Measurements from ENCODE around the gene TFIP11. TPM values are rescaled to one million over a fixed set of nuclear protein-coding genes. Genes with fewer than 3 reads are reported as not detected.

TFIP11 gene
- total and polyA plus RNA-seq, 5 donors, result 15.2 to 28.7 (median 24.1) TPM

- WGBS, result 61% methylated on average over 12 of the region's 12 CpGs
- Histone ChIP-seq H3K27me3 (ENCODE audit: control insufficient read depth, insufficient read depth) (no peaks in the 10 kb centered on the region), H3K4me3 (ENCODE audit: low read length) (peak overlapping the region; percentile 26), H3K4me1 (ENCODE audit: control insufficient read depth, insufficient read depth, low read length) (peaks cover 4% of the 10 kb centered on the region), H3K9me3 (ENCODE audit: control insufficient read depth, low read length) (no peaks in the 10 kb centered on the region), H3K27ac (ENCODE audit: low read length) (no peak overlapping the region)
- ATAC-seq, result peak in 1 of 2 donors; percentile 19
- intact Hi-C loops (cut with DNase I), result no loop called here
- DNase-seq, result no peak
Measured at GRCh38 chr22:26479792-26480610, 32.3 kb downstream of the TFIP11 start.

GRCh38 chr22:26479043-26479791, 33.1 kb downstream of the TFIP11 start:
- DNase-seq (no peak), ATAC-seq (no peak)
- Histone ChIP-seq H3K9me3 (ENCODE audit: control insufficient read depth, low read length) (no peaks in the 10 kb centered on the region), H3K27ac (ENCODE audit: low read length) (no peak overlapping the region), H3K4me3 (ENCODE audit: low read length) (peak overlapping the region; percentile 26), H3K27me3 (ENCODE audit: control insufficient read depth, insufficient read depth) (no peaks in the 10 kb centered on the region), H3K4me1 (ENCODE audit: control insufficient read depth, insufficient read depth, low read length) (peaks cover 4% of the 10 kb centered on the region)
- intact Hi-C loops (cut with DNase I), result no loop called here
- 50% methylated on average over 12 of the region's 12 CpGs for WGBS

DNA sequence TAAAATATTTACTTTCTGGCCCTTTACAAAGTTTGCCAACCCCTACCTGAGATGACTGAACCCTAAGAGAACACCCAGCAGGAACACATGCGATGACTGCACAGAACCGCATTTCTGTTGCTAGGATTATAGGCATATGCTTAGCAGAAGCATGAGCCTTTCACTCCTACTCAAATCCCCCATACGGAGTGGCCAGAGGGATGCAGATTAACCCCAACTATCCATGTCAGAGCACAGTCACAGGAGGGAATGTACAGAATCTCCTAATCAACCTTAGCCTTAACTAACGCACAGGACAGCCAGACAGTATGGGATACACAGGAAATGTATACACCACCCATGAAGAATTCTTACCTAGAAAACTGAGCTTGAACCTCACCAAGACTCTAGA, 34.9 kb downstream of the TFIP11 start:
- no peaks in the 10 kb centered on the region for H3K27me3 ChIP-seq (ENCODE audit: control insufficient read depth, insufficient read depth)
- DNase-seq (no peak), ATAC-seq (no peak)
- intact Hi-C loops (cut with DNase I), result no loop called here
- no peaks in the 10 kb centered on the region for H3K9me3 ChIP-seq (ENCODE audit: control insufficient read depth, low read length)
- WGBS, result 33% methylated on average over 4 of the region's 4 CpGs
- H3K4me3 ChIP-seq (ENCODE audit: low read length), result no peak overlapping the region
- no peak overlapping the region for H3K27ac ChIP-seq (ENCODE audit: low read length)
- peaks cover 4% of the 10 kb centered on the region for H3K4me1 ChIP-seq (ENCODE audit: control insufficient read depth, insufficient read depth, low read length)

- intact Hi-C loops (cut with DNase I), result no loop called here
- 75% methylated on average over 4 of the region's 4 CpGs for WGBS
- ATAC-seq, result no peak
- no peak overlapping the region for H3K4me3 ChIP-seq (ENCODE audit: low read length)
- H3K27ac ChIP-seq (ENCODE audit: low read length), result no peak overlapping the region
- H3K4me1 ChIP-seq (ENCODE audit: control insufficient read depth, insufficient read depth, low read length), result peaks cover 4% of the 10 kb centered on the region
- H3K27me3 ChIP-seq (ENCODE audit: control insufficient read depth, insufficient read depth), result no peaks in the 10 kb centered on the region
- no peak for DNase-seq
- no peaks in the 10 kb centered on the region for H3K9me3 ChIP-seq (ENCODE audit: control insufficient read depth, low read length)
Measured at GRCh38 chr22:26476705-26477340, 35.5 kb downstream of the TFIP11 start.

DNA sequence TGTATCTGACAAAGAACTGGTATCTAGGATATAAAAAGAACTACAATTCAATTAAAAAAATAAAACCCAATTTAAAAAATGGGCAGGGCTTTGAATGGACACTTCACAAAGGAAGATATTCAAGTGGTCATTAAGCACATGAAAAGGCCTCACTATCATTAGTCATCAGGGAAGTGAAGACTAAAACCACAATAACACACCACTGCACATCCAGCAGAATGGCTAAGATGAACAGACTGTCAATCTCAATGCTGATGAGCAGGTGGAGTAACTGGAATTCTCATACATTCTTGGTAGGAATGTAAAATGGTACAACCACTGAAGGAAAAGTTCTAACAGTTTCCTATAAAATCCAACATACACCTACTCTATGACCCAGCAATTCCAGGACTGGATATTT, 37.6 kb downstream of the TFIP11 start:
- intact Hi-C loops (cut with DNase I), result no loop called here
- Histone ChIP-seq H3K27me3 (ENCODE audit: control insufficient read depth, insufficient read depth) (no peaks in the 10 kb centered on the region), H3K9me3 (ENCODE audit: control insufficient read depth, low read length) (no peaks in the 10 kb centered on the region), H3K27ac (ENCODE audit: low read length) (no peak overlapping the region), H3K4me1 (ENCODE audit: control insufficient read depth, insufficient read depth, low read length) (no peaks in the 10 kb centered on the region), H3K4me3 (ENCODE audit: low read length) (no peak overlapping the region)
- no peak for DNase-seq
- ATAC-seq, result no peak

DNA sequence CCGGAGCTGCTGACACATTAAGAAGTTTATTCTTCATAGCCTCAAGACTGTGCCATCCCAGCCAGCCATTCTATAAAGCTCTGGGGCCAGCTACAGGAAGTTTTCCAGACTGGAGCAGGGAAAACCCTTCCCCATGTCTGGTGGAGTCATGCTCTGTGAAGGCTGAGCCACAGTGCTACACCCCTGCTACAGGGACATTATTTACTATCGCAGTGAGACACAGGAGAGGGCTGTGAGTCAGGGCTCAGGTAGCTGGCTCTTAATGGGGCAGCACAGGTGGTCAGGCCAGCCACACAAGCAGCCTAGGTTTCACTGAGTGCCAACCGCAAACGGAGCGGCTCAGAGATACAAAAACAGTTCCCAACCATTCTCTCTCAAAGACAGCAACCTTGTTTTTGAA, 40.8 kb downstream of the TFIP11 start:
- Histone ChIP-seq H3K27me3 (ENCODE audit: control insufficient read depth, insufficient read depth) (no peaks in the 10 kb centered on the region), H3K4me3 (ENCODE audit: low read length) (no peak overlapping the region), H3K4me1 (ENCODE audit: control insufficient read depth, insufficient read depth, low read length) (no peaks in the 10 kb centered on the region), H3K27ac (ENCODE audit: low read length) (no peak overlapping the region), H3K9me3 (ENCODE audit: control insufficient read depth, low read length) (no peaks in the 10 kb centered on the region)
- intact Hi-C loops (cut with DNase I), result no loop called here
- peak; percentile 38 to 67 for ATAC-seq
- no peak for DNase-seq
- WGBS, result 82% methylated on average over 5 of the region's 5 CpGs

GRCh38 chr22:26470807-26471206, 41.5 kb downstream of the TFIP11 start:
- no peak overlapping the region for H3K4me3 ChIP-seq (ENCODE audit: low read length)
- DNase-seq (no peak), ATAC-seq (no peak)
- no peaks in the 10 kb centered on the region for H3K4me1 ChIP-seq (ENCODE audit: control insufficient read depth, insufficient read depth, low read length)
- 96% methylated on average over 2 of the region's 2 CpGs for WGBS
- H3K27me3 ChIP-seq (ENCODE audit: control insufficient read depth, insufficient read depth), result no peaks in the 10 kb centered on the region
- no peaks in the 10 kb centered on the region for H3K9me3 ChIP-seq (ENCODE audit: control insufficient read depth, low read length)
- H3K27ac ChIP-seq (ENCODE audit: low read length), result no peak overlapping the region
- intact Hi-C loops (cut with DNase I), result no loop called here

GRCh38 chr22:26466196-26466595, 46.1 kb downstream of the TFIP11 start:
- no peak overlapping the region for H3K27ac ChIP-seq (ENCODE audit: low read length)
- no peaks in the 10 kb centered on the region for H3K4me1 ChIP-seq (ENCODE audit: control insufficient read depth, insufficient read depth, low read length)
- no peaks in the 10 kb centered on the region for H3K9me3 ChIP-seq (ENCODE audit: control insufficient read depth, low read length)
- ATAC-seq, result no peak
- H3K27me3 ChIP-seq (ENCODE audit: control insufficient read depth, insufficient read depth), result no peaks in the 10 kb centered on the region
- DNase-seq, result no peak
- WGBS, result 89% methylated on average over 5 of the region's 5 CpGs
- no peak overlapping the region for H3K4me3 ChIP-seq (ENCODE audit: low read length)
- intact Hi-C loops (cut with DNase I), result no loop called here

DNA sequence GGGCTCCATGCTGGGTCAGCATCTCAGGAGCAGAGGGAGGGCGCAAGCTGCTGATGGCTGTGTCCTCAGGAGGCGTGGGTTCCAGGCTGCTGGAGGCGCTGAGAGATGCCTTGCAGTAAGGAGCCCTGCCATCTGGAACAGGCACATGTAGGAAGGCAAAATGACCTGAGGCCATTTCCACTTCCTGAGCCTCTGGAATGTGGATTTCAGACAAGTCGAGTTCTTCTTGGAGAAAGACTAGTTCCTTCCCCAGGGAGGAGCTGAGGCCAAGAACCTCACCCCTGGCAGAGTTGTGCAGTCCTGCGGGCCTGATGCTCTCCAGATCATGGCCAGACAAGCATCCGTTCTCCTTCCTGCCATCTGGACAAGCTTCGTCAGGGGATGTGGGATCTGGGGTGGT, 48.0 kb downstream of the TFIP11 start:
- DNase-seq (peak in 2 of 3 donors; percentile 44 to 81), ATAC-seq (peak; percentile 57 to 58)
- Histone ChIP-seq H3K4me1 (ENCODE audit: control insufficient read depth, insufficient read depth, low read length) (no peaks in the 10 kb centered on the region), H3K27me3 (ENCODE audit: control insufficient read depth, insufficient read depth) (no peaks in the 10 kb centered on the region), H3K27ac (ENCODE audit: low read length) (peak overlapping the region; percentile 24), H3K4me3 (ENCODE audit: low read length) (no peak overlapping the region), H3K9me3 (ENCODE audit: control insufficient read depth, low read length) (no peaks in the 10 kb centered on the region)
- intact Hi-C loops (cut with DNase I), result loop anchor here in 3 of 4 donors (5.0 kb wide), 2 partner anchors 62 to 67 kb away; no protein-coding TSS in a partner anchor
- WGBS, result 49% methylated on average over 7 of the region's 7 CpGs

GRCh38 chr22:26463688-26464087, 48.6 kb downstream of the TFIP11 start:
- Histone ChIP-seq H3K27me3 (ENCODE audit: control insufficient read depth, insufficient read depth) (no peaks in the 10 kb centered on the region), H3K27ac (ENCODE audit: low read length) (peak overlapping the region; percentile 24), H3K9me3 (ENCODE audit: control insufficient read depth, low read length) (no peaks in the 10 kb centered on the region), H3K4me1 (ENCODE audit: control insufficient read depth, insufficient read depth, low read length) (no peaks in the 10 kb centered on the region), H3K4me3 (ENCODE audit: low read length) (no peak overlapping the region)
- intact Hi-C loops (cut with DNase I), result loop anchor here in 3 of 4 donors (5.0 kb wide), 2 partner anchors 61 to 66 kb away; no protein-coding TSS in a partner anchor
- no peak for DNase-seq
- 71% methylated on average over 9 of the region's 9 CpGs for WGBS
- ATAC-seq, result peak in 1 of 2 donors; percentile 36
